Activated CD8-positive, alpha-beta memory T cell treated with anti-CD3 and anti-CD28 coated beads, Interleukin-2, amount 10 ng/mL, durations not matched to agents 7 days and 5 days (primary cell): Measurements from ENCODE around the gene GRIN2A. TPM values are rescaled to one million over a fixed set of nuclear protein-coding genes. Genes with fewer than 3 reads are reported as not detected.

ENCODE experiments used
- ATAC-seq: fragments of 150-1000 bp; cut with Tn5 transposase; one replicate; pipeline ENCODE4 v1.10.0; 2021; ENCODE audit warnings: moderate library complexity
- CTCF ChIA-PET: fragments of 350-600 bp; sonication (Branson Sonifier 250); formaldehyde crosslinking; loops from one replicate; lab custom pipeline; 2021; ENCODE audit warnings: antibody characterized with exemption; lab: Charles Lee
- DNase-seq: peaks from one replicate; pipeline ENCODE4 v3.0.0-alpha.2; 2020
- H3K27ac Mint-ChIP-seq: one replicate; pipeline ENCODE4 v1.8.0; 2021; ENCODE audit warnings: mild to moderate bottlenecking, mixed read lengths
- H3K27me3 Mint-ChIP-seq: one replicate; pipeline ENCODE4 v1.8.0; 2021; ENCODE audit warnings: mixed read lengths
- H3K36me3 Mint-ChIP-seq: one replicate; pipeline ENCODE4 v1.8.0; 2021; ENCODE audit warnings: mild to moderate bottlenecking, mixed read lengths
- H3K4me1 Mint-ChIP-seq: one replicate; pipeline ENCODE4 v1.8.0; 2021; ENCODE audit warnings: mixed read lengths
- H3K4me3 Mint-ChIP-seq: one replicate; pipeline ENCODE4 v1.8.0; 2021; ENCODE audit warnings: mild to moderate bottlenecking, moderate library complexity, mixed read lengths
- H3K9me3 Mint-ChIP-seq: one replicate; pipeline ENCODE4 v1.8.0; 2022; ENCODE audit warnings: low read depth, mixed read lengths
- total RNA-seq, 2 experiments: library from RNA; stranded (reverse); gene quantifications; one replicate each; pipeline ENCODE4 v1.2.3, GENCODE V29; 2021

The GRIN2A gene
- total RNA-seq, 2 experiments from 2014 or later = not detected

DNA sequence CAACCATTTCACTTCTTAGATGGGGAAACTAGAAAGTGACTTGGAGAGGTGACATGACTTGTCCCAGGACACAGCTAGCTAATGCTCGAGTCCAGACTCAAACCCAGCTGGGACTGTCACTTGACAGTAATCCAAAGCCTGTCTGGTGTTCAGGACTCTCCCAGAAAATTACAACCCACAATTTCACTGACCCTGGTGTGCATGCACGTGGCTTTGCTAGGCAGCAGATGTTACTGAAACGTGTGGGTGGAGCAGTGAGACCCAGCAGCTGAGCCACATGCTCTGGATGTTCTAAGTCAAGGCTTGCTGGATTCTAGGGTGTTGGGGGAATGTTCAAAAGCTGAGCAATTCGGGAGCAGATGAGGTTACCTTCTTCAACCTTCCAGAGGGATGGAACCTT lies 364.6 kb downstream of the GRIN2A start:
- H3K27me3 Mint-ChIP-seq = no peaks in the 10 kb centered on the region
- H3K9me3 Mint-ChIP-seq = no peaks in the 10 kb centered on the region
- no peak overlapping the region for H3K27ac Mint-ChIP-seq
- CTCF ChIA-PET = no interaction called here
- DNase-seq (no peak), ATAC-seq (no peak)
- no peaks in the 10 kb centered on the region for H3K4me1 Mint-ChIP-seq
- no peak overlapping the region for H3K4me3 Mint-ChIP-seq
- no peaks in the 10 kb centered on the region for H3K36me3 Mint-ChIP-seq

DNA sequence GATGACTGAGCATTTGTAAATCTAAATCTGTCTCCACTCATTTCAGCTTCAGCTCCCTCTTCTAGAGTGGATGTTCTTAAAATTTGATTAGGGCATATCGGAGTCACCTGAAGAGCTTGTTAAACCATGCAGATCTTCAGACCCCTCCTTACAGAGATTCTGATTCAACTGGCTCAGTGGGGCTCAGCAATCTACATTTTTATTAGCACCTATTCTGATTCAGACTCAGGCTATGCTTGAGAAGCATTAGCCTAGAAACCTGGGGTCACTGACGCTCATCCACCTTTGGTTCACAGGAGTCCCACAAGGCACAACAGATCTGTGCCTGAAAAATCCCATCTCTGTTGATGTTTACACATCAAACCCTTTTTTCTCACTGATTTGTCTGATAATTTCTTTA lies 365.6 kb downstream of the GRIN2A start:
- Mint-ChIP-seq H3K4me3 (no peak overlapping the region), H3K4me1 (no peaks in the 10 kb centered on the region), H3K27ac (no peak overlapping the region), H3K9me3 (no peaks in the 10 kb centered on the region), H3K36me3 (no peaks in the 10 kb centered on the region), H3K27me3 (no peaks in the 10 kb centered on the region)
- no peak for ATAC-seq
- CTCF ChIA-PET = no interaction called here
- no peak for DNase-seq

DNA sequence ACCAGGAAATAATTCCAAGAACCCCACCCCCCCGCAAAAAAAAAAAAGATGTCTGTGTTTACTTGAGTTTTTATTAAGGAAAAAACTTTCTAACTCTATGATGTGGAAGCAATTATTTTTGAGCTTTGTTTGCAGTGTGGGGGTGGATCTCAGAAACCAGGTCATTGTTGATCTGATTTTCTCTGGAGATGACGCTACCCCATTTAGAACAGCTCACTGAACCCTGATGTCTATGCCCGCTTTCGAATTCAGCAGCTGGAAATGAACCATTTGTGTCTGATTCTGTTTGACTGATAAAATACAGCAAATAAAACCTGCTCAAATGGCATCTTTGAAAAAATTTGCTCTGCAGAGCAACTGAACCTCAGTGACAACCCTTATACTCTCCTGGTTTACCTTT lies 368.6 kb downstream of the GRIN2A start:
- ATAC-seq (no peak), DNase-seq (no peak)
- CTCF ChIA-PET = no interaction called here
- no peak overlapping the region for H3K4me3 Mint-ChIP-seq
- H3K4me1 Mint-ChIP-seq = no peaks in the 10 kb centered on the region
- H3K27ac Mint-ChIP-seq = no peak overlapping the region
- no peaks in the 10 kb centered on the region for H3K36me3 Mint-ChIP-seq
- H3K9me3 Mint-ChIP-seq = no peaks in the 10 kb centered on the region
- no peaks in the 10 kb centered on the region for H3K27me3 Mint-ChIP-seq

DNA sequence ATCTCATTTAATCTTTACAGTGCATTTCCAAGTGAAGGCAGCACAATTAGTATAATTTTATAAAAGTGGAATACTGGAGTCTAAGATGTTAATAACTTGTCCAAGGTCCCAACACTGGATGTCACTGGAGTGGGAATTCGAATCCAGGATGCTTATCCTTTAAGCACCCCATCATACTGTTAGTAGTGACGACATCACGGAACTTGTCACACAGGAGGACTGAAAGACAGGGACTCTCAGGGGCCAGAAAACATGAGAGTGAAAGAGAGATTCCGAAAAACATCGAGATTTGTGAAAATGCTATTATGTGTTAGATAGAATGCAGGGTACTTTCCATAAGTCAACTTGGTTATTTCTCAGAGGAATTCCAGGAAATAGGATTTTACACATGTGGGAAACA lies 374.0 kb downstream of the GRIN2A start:
- CTCF ChIA-PET = no interaction called here

DNA sequence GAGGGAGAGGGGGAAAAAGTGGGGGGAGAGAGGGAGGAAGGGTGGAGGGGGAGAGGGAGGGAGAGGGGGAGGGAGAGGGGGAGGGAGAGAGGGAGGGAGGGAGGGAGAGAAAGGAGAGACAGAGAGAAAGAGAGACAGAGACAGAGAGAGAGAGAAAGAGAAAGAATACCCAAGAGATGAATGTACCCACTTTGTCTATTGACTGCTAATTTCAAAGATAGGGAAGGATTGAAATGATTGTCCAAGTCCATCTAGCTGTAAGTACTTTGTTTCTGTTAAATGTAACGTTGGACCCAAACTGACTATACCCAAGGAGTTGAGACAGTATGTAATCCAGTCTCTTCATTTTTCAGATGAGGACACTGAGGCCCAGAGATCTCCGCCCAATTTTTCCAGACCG lies 374.9 kb downstream of the GRIN2A start:
- Mint-ChIP-seq H3K27ac (no peak overlapping the region), H3K4me1 (no peaks in the 10 kb centered on the region), H3K9me3 (peaks cover 8% of the 10 kb centered on the region), H3K4me3 (no peak overlapping the region), H3K27me3 (no peaks in the 10 kb centered on the region), H3K36me3 (no peaks in the 10 kb centered on the region)
- DNase-seq = no peak
- CTCF ChIA-PET = no interaction called here
- no peak for ATAC-seq

More for the DNA sequence above, 374.0 kb downstream of the GRIN2A start:
- no peak for ATAC-seq
- Mint-ChIP-seq H3K27ac (no peak overlapping the region), H3K9me3 (peaks cover 8% of the 10 kb centered on the region), H3K27me3 (no peaks in the 10 kb centered on the region), H3K36me3 (no peaks in the 10 kb centered on the region), H3K4me3 (no peak overlapping the region), H3K4me1 (no peaks in the 10 kb centered on the region)
- no peak for DNase-seq

DNA sequence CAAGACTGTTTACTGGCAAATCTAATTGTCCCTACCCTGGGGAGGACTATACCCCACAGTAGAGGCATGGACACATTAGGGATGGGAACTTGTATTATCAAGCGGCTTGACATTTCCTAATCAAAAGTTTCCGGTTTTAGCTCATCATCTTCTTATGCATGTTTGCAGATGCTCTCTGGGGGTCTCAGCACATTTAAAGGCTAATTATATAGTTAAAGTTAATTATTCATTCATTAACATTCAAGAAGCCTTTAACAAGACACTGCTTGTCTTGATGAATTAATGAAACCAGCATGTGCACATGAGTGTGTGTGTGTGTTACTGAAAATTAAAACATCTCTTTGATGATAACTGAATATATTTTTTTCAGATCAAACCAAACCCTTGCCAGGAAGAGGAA lies 377.1 kb downstream of the GRIN2A start:
- no peak for DNase-seq
- no peaks in the 10 kb centered on the region for H3K36me3 Mint-ChIP-seq
- H3K27me3 Mint-ChIP-seq = no peaks in the 10 kb centered on the region
- no peak for ATAC-seq
- peaks cover 8% of the 10 kb centered on the region for H3K9me3 Mint-ChIP-seq
- CTCF ChIA-PET = no interaction called here
- no peaks in the 10 kb centered on the region for H3K4me1 Mint-ChIP-seq
- no peak overlapping the region for H3K4me3 Mint-ChIP-seq
- no peak overlapping the region for H3K27ac Mint-ChIP-seq

DNA sequence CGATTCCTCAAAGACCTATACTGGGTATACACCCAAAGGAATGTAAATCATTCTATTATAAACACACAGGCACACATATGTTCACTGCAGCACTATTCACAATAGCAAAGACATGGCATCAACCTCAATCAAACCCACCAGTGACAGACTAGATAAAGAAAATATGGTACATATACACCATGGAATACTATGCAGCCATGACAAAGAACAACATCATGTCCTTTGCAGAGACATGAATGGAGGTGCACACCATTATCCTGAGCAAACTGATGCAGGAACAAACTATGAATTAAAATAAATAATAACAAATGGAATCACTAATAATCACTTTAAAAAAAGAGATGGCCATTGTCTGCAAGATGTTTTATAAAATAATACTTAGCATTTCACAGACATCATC lies 380.1 kb downstream of the GRIN2A start:
- Mint-ChIP-seq H3K4me1 (no peaks in the 10 kb centered on the region), H3K9me3 (peaks cover 3% of the 10 kb centered on the region), H3K36me3 (no peaks in the 10 kb centered on the region), H3K27ac (no peak overlapping the region), H3K27me3 (no peaks in the 10 kb centered on the region), H3K4me3 (no peak overlapping the region)
- DNase-seq = no peak
- ATAC-seq = no peak
- CTCF ChIA-PET = no interaction called here

DNA sequence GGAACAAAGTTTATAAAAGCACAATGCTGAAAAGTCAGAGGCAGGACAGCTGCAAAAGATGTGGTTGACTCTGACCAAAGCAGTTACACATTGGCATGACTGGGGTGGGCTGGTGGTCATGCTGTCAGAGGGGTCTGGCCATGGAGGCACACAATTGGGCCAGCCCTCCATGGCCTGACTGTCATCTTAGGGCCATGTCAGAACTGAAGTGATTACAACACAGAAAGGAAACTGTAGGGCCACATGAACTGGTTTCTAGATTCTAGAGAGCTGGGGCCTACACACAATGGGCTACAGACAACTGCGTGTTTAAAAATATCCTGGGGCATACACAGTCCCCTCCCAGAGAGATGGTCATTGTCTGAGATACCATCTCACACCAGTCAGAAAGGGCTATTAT lies 380.6 kb downstream of the GRIN2A start:
- Mint-ChIP-seq H3K4me1 (no peaks in the 10 kb centered on the region), H3K9me3 (peaks cover 3% of the 10 kb centered on the region), H3K27me3 (no peaks in the 10 kb centered on the region), H3K36me3 (no peaks in the 10 kb centered on the region), H3K27ac (no peak overlapping the region), H3K4me3 (no peak overlapping the region)
- CTCF ChIA-PET = no interaction called here
- ATAC-seq = no peak
- DNase-seq = no peak

DNA sequence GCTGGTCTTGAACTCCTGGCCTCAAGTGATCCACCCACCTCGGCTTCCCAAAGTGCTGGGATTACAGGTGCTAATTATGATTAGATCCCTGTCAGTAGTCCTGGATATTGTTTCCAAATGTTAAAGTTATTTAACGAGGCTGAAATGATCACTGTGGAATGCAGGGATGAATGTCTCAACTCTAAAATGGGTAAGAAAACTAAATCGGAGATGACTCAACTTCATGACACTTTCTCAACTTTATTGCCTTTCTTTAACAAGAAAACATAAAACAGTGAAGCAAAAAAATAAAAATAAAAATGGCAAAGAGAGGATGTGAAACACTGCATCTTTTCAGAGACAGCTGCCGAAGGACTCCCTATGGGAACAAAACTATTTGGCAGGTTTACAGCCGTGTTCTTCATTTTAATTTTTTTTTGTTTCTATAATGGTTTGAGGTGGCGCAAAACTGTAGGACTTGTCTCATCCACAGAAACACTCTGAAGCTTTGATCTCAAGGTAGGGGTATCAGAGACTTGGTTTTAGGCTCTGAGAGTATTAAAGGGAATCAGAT lies 382.0 kb downstream of the GRIN2A start:
- H3K27ac Mint-ChIP-seq = no peak overlapping the region
- CTCF ChIA-PET = no interaction called here
- no peaks in the 10 kb centered on the region for H3K27me3 Mint-ChIP-seq
- H3K4me3 Mint-ChIP-seq = no peak overlapping the region
- H3K9me3 Mint-ChIP-seq = no peaks in the 10 kb centered on the region
- H3K36me3 Mint-ChIP-seq = no peaks in the 10 kb centered on the region
- DNase-seq (no peak), ATAC-seq (no peak)
- H3K4me1 Mint-ChIP-seq = no peaks in the 10 kb centered on the region

DNA sequence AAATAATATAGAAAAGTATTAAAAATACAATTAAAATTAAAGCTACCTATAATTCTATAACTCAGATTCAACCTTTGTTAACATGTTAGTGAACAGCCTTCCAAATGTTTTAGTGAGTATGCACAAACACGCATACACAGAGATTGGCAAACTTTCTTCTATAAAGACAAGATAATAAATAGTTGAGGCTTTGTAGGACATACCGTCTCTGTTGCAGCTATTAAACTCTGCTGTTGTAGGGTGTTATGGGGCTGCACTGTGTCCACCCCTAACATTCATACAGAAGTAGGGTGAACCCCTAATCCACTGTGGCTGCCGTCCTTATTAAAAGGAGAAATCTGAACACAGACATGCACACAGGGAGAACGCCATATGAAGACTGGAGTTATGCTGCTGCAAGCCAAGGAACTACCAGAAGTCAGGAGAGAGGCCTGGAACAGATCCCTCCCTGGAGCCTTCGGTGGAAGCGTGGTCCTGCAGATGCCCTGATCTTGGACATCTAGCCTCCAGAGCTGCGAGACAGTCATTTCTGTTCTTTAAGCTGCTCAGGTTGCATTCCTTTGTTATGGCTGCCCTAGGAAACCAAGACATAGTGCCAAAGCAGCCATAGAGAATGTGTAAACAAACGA lies 383.2 kb downstream of the GRIN2A start:
- CTCF ChIA-PET = no interaction called here
- Mint-ChIP-seq H3K36me3 (no peaks in the 10 kb centered on the region), H3K4me3 (no peak overlapping the region), H3K27me3 (no peaks in the 10 kb centered on the region), H3K27ac (no peak overlapping the region), H3K4me1 (no peaks in the 10 kb centered on the region), H3K9me3 (no peaks in the 10 kb centered on the region)
- DNase-seq = no peak
- ATAC-seq = no peak

DNA sequence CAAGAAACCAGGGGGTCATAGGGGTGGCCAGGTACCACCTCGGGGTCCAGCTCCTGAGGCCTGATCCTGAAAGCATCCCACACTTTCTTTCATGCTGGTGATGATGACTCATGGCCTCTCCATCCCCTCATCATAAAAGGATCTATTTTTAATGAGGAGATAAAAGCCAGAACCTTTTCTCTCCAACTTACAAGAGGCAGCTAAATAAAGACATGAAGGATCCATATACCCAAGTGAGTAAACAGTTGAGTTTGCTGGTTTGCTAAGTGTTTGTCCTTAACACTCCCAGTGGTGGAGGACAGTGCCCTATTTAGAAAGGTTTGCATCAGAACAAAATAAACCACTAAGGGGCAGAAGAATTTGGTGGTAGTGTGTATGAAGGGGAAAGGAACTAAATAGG lies 383.8 kb downstream of the GRIN2A start:
- Mint-ChIP-seq H3K27me3 (no peaks in the 10 kb centered on the region), H3K36me3 (no peaks in the 10 kb centered on the region), H3K9me3 (no peaks in the 10 kb centered on the region), H3K4me3 (no peak overlapping the region), H3K4me1 (no peaks in the 10 kb centered on the region), H3K27ac (no peak overlapping the region)
- DNase-seq (no peak), ATAC-seq (no peak)
- CTCF ChIA-PET = no interaction called here

DNA sequence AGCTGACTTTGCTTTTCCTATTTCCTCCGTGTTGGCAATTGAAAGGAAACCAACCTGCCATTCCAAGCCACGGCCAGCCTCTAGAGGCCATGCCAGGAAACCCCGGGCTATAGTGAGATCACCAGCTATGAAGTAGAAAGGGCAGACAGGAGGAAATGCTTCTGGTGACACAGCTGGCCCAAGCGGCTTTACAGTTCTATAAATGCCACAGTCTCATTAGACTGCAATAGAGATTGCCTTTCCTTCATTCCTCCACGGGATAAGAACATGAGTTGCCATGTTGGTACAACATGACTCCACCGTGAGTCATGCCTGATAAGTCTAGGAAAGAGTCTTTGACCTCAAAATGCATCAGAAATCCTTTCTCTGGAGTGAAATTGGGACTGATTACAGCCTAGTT lies 384.9 kb downstream of the GRIN2A start:
- CTCF ChIA-PET = no interaction called here
- H3K4me1 Mint-ChIP-seq = no peaks in the 10 kb centered on the region
- DNase-seq (no peak), ATAC-seq (no peak)
- H3K4me3 Mint-ChIP-seq = no peak overlapping the region
- no peaks in the 10 kb centered on the region for H3K36me3 Mint-ChIP-seq
- H3K27ac Mint-ChIP-seq = no peak overlapping the region
- no peaks in the 10 kb centered on the region for H3K9me3 Mint-ChIP-seq
- no peaks in the 10 kb centered on the region for H3K27me3 Mint-ChIP-seq

DNA sequence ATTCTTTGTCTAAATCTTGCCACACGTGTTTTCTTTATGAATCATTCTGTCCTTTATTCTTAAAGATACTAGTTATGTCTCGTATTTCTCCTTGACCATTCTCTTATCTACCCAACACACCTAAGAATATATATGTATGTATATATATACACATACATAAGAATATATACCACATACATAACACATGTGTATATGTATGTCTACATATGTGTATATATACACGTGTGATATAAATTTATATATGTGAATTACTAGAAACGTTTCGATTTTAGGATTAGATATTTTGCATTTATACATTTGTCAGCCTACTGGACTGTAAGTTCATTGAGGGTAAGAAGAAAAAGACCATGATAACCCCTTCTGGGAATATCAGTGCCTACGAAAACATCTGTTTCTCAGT lies 388.6 kb downstream of the GRIN2A start:
- H3K27ac Mint-ChIP-seq = no peak overlapping the region
- H3K36me3 Mint-ChIP-seq = no peaks in the 10 kb centered on the region
- no peaks in the 10 kb centered on the region for H3K9me3 Mint-ChIP-seq
- no peak for ATAC-seq
- DNase-seq = no peak
- H3K27me3 Mint-ChIP-seq = no peaks in the 10 kb centered on the region
- CTCF ChIA-PET = no interaction called here
- no peak overlapping the region for H3K4me3 Mint-ChIP-seq
- H3K4me1 Mint-ChIP-seq = no peaks in the 10 kb centered on the region

DNA sequence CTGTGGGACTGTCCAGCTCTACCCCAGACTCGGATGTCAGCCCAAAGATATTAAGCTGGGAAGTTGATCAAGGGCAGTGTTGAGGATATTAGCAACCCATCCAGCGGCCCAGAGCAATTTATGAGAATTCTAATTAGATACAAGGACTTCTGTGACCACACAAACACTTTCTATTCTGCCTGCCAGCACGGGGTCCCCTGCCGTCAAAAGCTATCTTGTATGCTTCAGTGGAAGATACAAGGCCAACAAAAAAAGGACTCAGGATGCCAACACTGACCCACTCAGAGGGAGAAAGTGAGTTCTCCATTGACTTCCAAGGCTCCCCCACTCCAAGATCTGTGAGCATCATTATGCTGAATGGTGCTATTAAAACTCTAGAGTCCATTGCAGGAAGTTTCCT lies 390.7 kb downstream of the GRIN2A start:
- H3K27me3 Mint-ChIP-seq = no peaks in the 10 kb centered on the region
- H3K4me1 Mint-ChIP-seq = no peaks in the 10 kb centered on the region
- no peak overlapping the region for H3K4me3 Mint-ChIP-seq
- H3K36me3 Mint-ChIP-seq = no peaks in the 10 kb centered on the region
- no peak for DNase-seq
- CTCF ChIA-PET = no interaction called here
- no peak overlapping the region for H3K27ac Mint-ChIP-seq
- no peaks in the 10 kb centered on the region for H3K9me3 Mint-ChIP-seq
- no peak for ATAC-seq

DNA sequence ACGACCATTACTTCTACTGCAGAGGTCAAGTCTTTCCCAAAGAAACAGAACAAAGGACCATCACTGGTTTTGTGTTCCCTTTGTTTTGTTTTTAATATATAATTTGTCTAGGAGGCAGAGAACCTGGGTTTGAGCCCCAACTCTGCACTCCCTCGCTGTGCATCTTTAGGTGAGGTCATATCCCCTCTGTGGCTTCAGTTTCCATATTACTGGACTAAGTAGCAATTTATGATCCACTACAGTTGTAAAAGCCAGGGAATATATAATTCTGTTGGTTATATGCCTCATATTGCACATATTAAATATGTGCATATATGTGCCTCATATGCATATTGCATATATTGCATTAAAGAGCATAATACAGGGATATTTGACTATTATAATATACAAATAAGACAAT lies 392.0 kb downstream of the GRIN2A start:
- Mint-ChIP-seq H3K4me3 (no peak overlapping the region), H3K27me3 (no peaks in the 10 kb centered on the region), H3K27ac (no peak overlapping the region), H3K4me1 (no peaks in the 10 kb centered on the region), H3K9me3 (no peaks in the 10 kb centered on the region), H3K36me3 (no peaks in the 10 kb centered on the region)
- DNase-seq = no peak
- CTCF ChIA-PET = no interaction called here
- ATAC-seq = no peak
